GM12878 (cell line): Measurements from ENCODE around the gene RSAD2. TPM values are rescaled to one million over a fixed set of nuclear protein-coding genes. Genes with fewer than 3 reads are reported as not detected.

ENCODE experiments used
- ATAC-seq: fragments of 200-7000 bp; cut with Tn5 transposase; 3 replicates; pipeline ENCODE4 v1.9.1; 2020; ENCODE audit warnings: mild to moderate bottlenecking, moderate library complexity
- BruUV-seq: library from RNA; stranded (reverse); fragments of 400-500 nt; replicated peaks from 2 replicates; lab custom pipeline; 2021; lab: Mats Ljungman, UMichigan
- CTCF ChIA-PET: fragments of 300-600 bp; sonication (Branson Sonifier 250); formaldehyde crosslinking; extraction: SDS; loops from one replicate; lab custom pipeline; 2021; ENCODE audit warnings: inconsistent platforms; lab: Yijun Ruan, JAX
- POLR2A ChIA-PET: fragments of 350-600 bp; formaldehyde crosslinking; extraction: SDS; loops from one replicate; lab custom pipeline; 2021; ENCODE audit warnings: inconsistent platforms; lab: Charles Lee
- RAD21 ChIA-PET: fragments of 300-600 bp; sonication (Branson Sonifier 250); formaldehyde crosslinking; loops from one replicate; lab custom pipeline; 2023; ENCODE audit warnings: antibody characterized with exemption; ENCODE audit not compliant: unreplicated experiment; lab: Charles Lee
- SMC1A ChIA-PET: fragments of 300-600 bp; sonication (Branson Sonifier 250); formaldehyde crosslinking; loops from one replicate; lab custom pipeline; 2023; ENCODE audit not compliant: unreplicated experiment, uncharacterized antibody; lab: Charles Lee
- DNase-seq: peaks from one replicate; pipeline ENCODE4 v3.0.0-alpha.2; 2011; ENCODE audit warnings: low read depth, low spot score
- FAIRE-seq: peaks from 3 replicates; lab custom pipeline; 2011; peaks lifted over from hg19 to GRCh38; lab: Jason Lieb, UNC
- H2AFZ ChIP-seq: 2 replicates; pipeline ENCODE4 v1.6.0; 2011; ENCODE audit warnings: low read depth, low read length, control low read depth; ENCODE audit not compliant: control insufficient read depth
- H3K27ac ChIP-seq: 2 replicates; pipeline ENCODE4 v1.5.1; 2011; ENCODE audit warnings: control low read depth; ENCODE audit not compliant: control insufficient read depth, insufficient read depth
- H3K27me3 ChIP-seq, 2 experiments: replicated peaks in 1 of 2; 2 replicates each; pipeline versions ENCODE4 v1.6.0 to v1.6.1; 2011; ENCODE audit warnings: low read length in 1 of 2; ENCODE audit not compliant: control insufficient read depth in 2 of 2, insufficient read depth in 2 of 2
- H3K36me3 ChIP-seq, 2 experiments: 2 replicates each; pipeline ENCODE4 v1.5.1; 2011; ENCODE audit warnings: low read length in 1 of 2; ENCODE audit not compliant: control insufficient read depth in 2 of 2, insufficient read depth in 2 of 2
- H3K4me1 ChIP-seq: 2 replicates; pipeline ENCODE4 v1.6.1; 2011; ENCODE audit warnings: mild to moderate bottlenecking, low read length, moderate library complexity, mixed read lengths; ENCODE audit not compliant: control insufficient read depth, insufficient read depth
- H3K4me2 ChIP-seq: 2 replicates; pipeline ENCODE4 v1.6.0; 2011; ENCODE audit warnings: control low read depth; ENCODE audit not compliant: control insufficient read depth, insufficient read depth
- H3K4me3 ChIP-seq: fragments of 200-600 bp; sonication (generic); 2 replicates; pipeline ENCODE4 v1.5.1; 2016
- H3K79me2 ChIP-seq: 2 replicates; pipeline ENCODE4 v1.6.0; 2011; ENCODE audit warnings: low read length; ENCODE audit not compliant: control insufficient read depth, insufficient read depth
- H3K9ac ChIP-seq: 2 replicates; pipeline ENCODE4 v1.8.0; 2011; ENCODE audit warnings: low read length, control low read depth, mixed read lengths; ENCODE audit not compliant: control insufficient read depth, insufficient read depth
- H3K9me3 ChIP-seq: replicated peaks from 3 replicates; pipeline ENCODE4 v1.5.1; 2011; ENCODE audit warnings: mild to moderate bottlenecking, low read length; ENCODE audit not compliant: control insufficient read depth, insufficient read depth
- H4K20me1 ChIP-seq: 2 replicates; pipeline ENCODE4 v1.6.0; 2011; ENCODE audit not compliant: control insufficient read depth, insufficient read depth
- CHD2 ChIP-seq: IDR thresholded peaks from 2 replicates; pipeline ENCODE4 v1.6.1; 2011; ENCODE audit warnings: low read depth, low read length, improper control_type of control experiment, borderline replicate concordance
- DPF2 ChIP-seq: fragments of 450-650 bp; IDR thresholded peaks from 2 replicates; pipeline ENCODE4 v1.6.1; 2017; ENCODE audit warnings: mild to moderate bottlenecking
- EED ChIP-seq: sonication (generic); IDR thresholded peaks from 2 replicates; pipeline ENCODE4 v1.6.1; 2016; ENCODE audit warnings: antibody characterized with exemption, low read depth
- EGR1 ChIP-seq, 2 experiments: IDR thresholded peaks; 1 replicate in 1 of 2; 2 replicates in 1 of 2; pipeline ENCODE4 v1.6.1; 2011 to 2012; ENCODE audit warnings: low read depth in 2 of 2, low read length in 2 of 2, borderline replicate concordance in 1 of 2, mild to moderate bottlenecking in 1 of 2, moderate library complexity in 1 of 2
- ETV6 ChIP-seq, 2 experiments: fragments of 450-650 bp in 1 of 2; IDR thresholded peaks in 1 of 2; conservative IDR thresholded peaks in 1 of 2; 2 replicates each; pipeline ENCODE4 v1.6.1; 2014; ENCODE audit warnings: antibody characterized with exemption in 1 of 2, borderline replicate concordance in 1 of 2, low read depth in 1 of 2, mild to moderate bottlenecking in 1 of 2, moderate library complexity in 1 of 2
- EZH2 ChIP-seq: IDR thresholded peaks from 2 replicates; pipeline ENCODE4 v1.6.1; 2012; ENCODE audit warnings: low read depth, mild to moderate bottlenecking, control low read depth, inconsistent platforms, low read length, borderline replicate concordance; ENCODE audit not compliant: control insufficient read depth
- GABPA ChIP-seq: IDR thresholded peaks from 2 replicates; pipeline ENCODE4 v1.6.1; 2014; ENCODE audit warnings: antibody characterized with exemption, low read depth, mild to moderate bottlenecking, inconsistent platforms
- IKZF2 ChIP-seq, 2 experiments: fragments of 450-650 bp; IDR thresholded peaks; 2 replicates each; pipeline ENCODE4 v1.6.1; 2017; ENCODE audit warnings: mild to moderate bottlenecking in 2 of 2, moderate library complexity in 2 of 2
- NBN ChIP-seq: fragments of 450-650 bp; IDR thresholded peaks from 2 replicates; pipeline ENCODE4 v1.6.1; 2016
- NR2C1 ChIP-seq: fragments of 450-650 bp; IDR thresholded peaks from 2 replicates; pipeline ENCODE4 v1.6.1; 2017; ENCODE audit warnings: antibody characterized with exemption, mild to moderate bottlenecking, moderate library complexity
- PML ChIP-seq: IDR thresholded peaks from 2 replicates; pipeline ENCODE4 v1.6.1; 2012; ENCODE audit warnings: low read length, inconsistent platforms
- RAD21 ChIP-seq: IDR thresholded peaks from 2 replicates; pipeline ENCODE4 v1.6.1; 2011; ENCODE audit warnings: mild to moderate bottlenecking, low read depth, low read length, moderate library complexity; ENCODE audit not compliant: insufficient read depth
- SIX5 ChIP-seq: IDR thresholded peaks from 2 replicates; pipeline ENCODE4 v1.6.1; 2011; ENCODE audit warnings: mild to moderate bottlenecking, low read depth, low read length, moderate library complexity; ENCODE audit not compliant: severe bottlenecking
- SMC3 ChIP-seq: IDR thresholded peaks from 2 replicates; pipeline ENCODE4 v1.6.1; 2011; ENCODE audit warnings: low read length, improper control_type of control experiment, borderline replicate concordance
- SP1 ChIP-seq: IDR thresholded peaks from one replicate; pipeline ENCODE4 v1.6.1; 2011; ENCODE audit warnings: low read depth, low read length
- ZNF274 ChIP-seq: IDR thresholded peaks from one replicate; pipeline ENCODE4 v1.8.0; 2011; ENCODE audit not compliant: insufficient read length, insufficient read depth
- WGBS: methylation state at CpG from one replicate; pipeline ENCODE4 v1.1.6; 2016; ENCODE audit warnings: low lambda C conversion rate; ENCODE audit not compliant: insufficient replicate concordance, insufficient coverage; ENCODE audit errors: missing lambda C conversion rate; 5-methylcytosine and 5-hydroxymethylcytosine counted together
- in situ Hi-C: fragments of 300-500 bp; cut with MboI; formaldehyde crosslinking; loops from 9 replicates; pipeline ENCODE4 v1.14.3; 2018; ENCODE audit warnings: mixed read lengths
- intact Hi-C: fragments of 100-400 bp; cut with micrococcal nuclease; formaldehyde crosslinking; loops from one replicate; pipeline ENCODE4 v1.14.2; 2022; ENCODE audit not compliant: unreplicated experiment
- polyA plus RNA-seq, 11 experiments: library from polyadenylated mRNA; depleted of rRNA in 4 of 11; unstranded in 6 of 11; stranded (reverse) in 5 of 11; fragments of >200 nt; fragmentation: Nextera tagmentation in 4 of 11; fragmentation: Illumina TruSeq in 1 of 11; extraction: Ambion mirVana in 4 of 11; extraction: Trizol in 1 of 11; gene quantifications; 1 replicate in 1 of 11; 2 replicates in 10 of 11; pipeline versions ENCODE4 v1.2.1 to v1.2.3, GENCODE V29; 2011 to 2016; ENCODE audit warnings: inconsistent platforms in 2 of 11, missing spikeins in 2 of 11, low read depth in 1 of 11
- total RNA-seq, 4 experiments: library from RNA; depleted of rRNA in 3 of 4; stranded (reverse); fragments of >200 nt in 3 of 4; fragmentation: Illumina TruSeq in 1 of 4; extraction: Trizol in 1 of 4; gene quantifications; 2 replicates each; pipeline versions ENCODE4 v1.2.1 to v1.2.3, GENCODE V29; 2013 to 2021
- TF ChIP-seq, protein P1 (sequence below): IDR thresholded peaks from 2 replicates; pipeline ENCODE4 v1.6.1; 2012; ENCODE audit warnings: low read length, inconsistent platforms

Gene RSAD2
- total and polyA plus RNA-seq, 10 of the 15 experiments (the other 5 are each of a cell fraction or from before 2014, with no cell fraction given): 0.24 to 0.90 (median 0.69) TPM

DNA sequence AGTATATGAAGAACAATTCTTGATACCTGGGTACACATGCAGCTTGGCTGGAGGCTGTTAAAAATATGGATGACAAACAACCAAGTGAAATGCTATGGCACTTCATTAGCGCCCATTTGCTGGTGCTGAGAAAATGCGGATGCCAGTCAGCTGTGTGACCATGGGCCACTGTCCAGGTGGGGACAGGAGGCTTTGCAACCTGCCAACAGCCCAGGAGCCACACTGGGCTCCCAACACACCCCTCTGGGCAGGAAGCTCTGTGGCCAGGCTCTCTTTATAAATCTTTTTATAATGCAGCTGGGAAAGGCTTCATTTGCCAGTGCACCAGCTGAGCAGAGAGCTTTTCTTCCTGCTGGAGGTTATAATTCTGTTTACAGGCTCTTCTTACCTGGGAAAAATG is 59.6 kb downstream of the RSAD2 start (continued):
- TF ChIP-seq, protein P1, sequence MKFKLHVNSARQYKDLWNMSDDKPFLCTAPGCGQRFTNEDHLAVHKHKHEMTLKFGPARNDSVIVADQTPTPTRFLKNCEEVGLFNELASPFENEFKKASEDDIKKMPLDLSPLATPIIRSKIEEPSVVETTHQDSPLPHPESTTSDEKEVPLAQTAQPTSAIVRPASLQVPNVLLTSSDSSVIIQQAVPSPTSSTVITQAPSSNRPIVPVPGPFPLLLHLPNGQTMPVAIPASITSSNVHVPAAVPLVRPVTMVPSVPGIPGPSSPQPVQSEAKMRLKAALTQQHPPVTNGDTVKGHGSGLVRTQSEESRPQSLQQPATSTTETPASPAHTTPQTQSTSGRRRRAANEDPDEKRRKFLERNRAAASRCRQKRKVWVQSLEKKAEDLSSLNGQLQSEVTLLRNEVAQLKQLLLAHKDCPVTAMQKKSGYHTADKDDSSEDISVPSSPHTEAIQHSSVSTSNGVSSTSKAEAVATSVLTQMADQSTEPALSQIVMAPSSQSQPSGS: no peak
- no peak for TF ChIP-seq NBN
- TF ChIP-seq EZH2: no peak
- no peak for TF ChIP-seq PML
- no peak for TF ChIP-seq CHD2
- TF ChIP-seq, all 136 proteins: peak for 0

DNA sequence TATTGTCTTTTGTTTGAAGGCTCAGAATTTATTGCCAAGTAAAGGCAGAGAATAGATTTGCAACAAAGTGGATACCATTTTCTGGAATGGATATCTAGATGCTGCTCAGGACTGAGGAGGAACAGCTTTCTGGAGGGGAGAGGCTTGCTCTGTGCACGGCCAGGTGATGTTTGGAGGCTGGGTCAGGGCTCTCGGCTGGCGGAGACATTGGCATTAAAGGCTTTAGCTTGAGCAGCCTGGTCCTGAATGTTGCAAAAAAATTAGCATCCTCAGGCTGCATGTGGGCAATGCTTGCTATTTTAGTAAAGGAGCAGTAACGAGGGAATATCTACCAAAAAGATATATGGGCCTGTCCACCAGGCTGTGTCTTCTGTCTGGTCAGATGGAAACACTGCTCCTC is 60.0 kb downstream of the RSAD2 start:
- Histone ChIP-seq H3K4me3 (no peak overlapping the region), H3K9ac (no peak overlapping the region), H3K27ac (no peak overlapping the region), H3K4me1 (peaks cover 9% of the 10 kb centered on the region; the same call in 1 of the 2 replicates), H3K9me3 (no peaks in the 10 kb centered on the region; the same call in 2 of the 3 replicates), H3K4me2 (no peak overlapping the region), H2AFZ (no peak overlapping the region), H3K27me3 (no peaks in the 10 kb centered on the region), H3K36me3 (peaks cover 0 to 2% of the 10 kb centered on the region in 2 experiments; a peak in 2 of 4 replicates), H3K79me2 (no peaks in the 10 kb centered on the region), H4K20me1 (no peaks in the 10 kb centered on the region)
- no peak for FAIRE-seq
- no peak for ATAC-seq
- whole genome bisulfite sequencing: 47% methylated on average over 4 of the region's 4 CpGs
- ChIA-PET SMC1A (interaction anchor here (1.1 to 5.6 kb wide), 2 partner anchors 9 kb away, joined by 3 to 30 read pairs; no protein-coding TSS in a partner anchor), CTCF (no interaction called here), RAD21 (no interaction called here), POLR2A (no interaction called here)
- intact Hi-C loops (no loop called here), in situ Hi-C loops (no loop called here)
- TF ChIP-seq GABPA: no peak
- no peak for TF ChIP-seq IKZF2 (IDR thresholded peaks at IDR 0.05)
- no peak for TF ChIP-seq SIX5
- TF ChIP-seq SMC3: no peak
- TF ChIP-seq SP1: no peak
- TF ChIP-seq ZNF274: no peak
- TF ChIP-seq NR2C1: no peak
- no peak for TF ChIP-seq RAD21
- TF ChIP-seq DPF2: no peak
- TF ChIP-seq ETV6 (conservative IDR thresholded peaks at IDR 0.05 in 1 of 2, IDR thresholded peaks at IDR 0.05 in 1 of 2; ENCODE audit: borderline replicate concordance in 1 of 2, low read depth in 1 of 2): no peak
- no peak for TF ChIP-seq EGR1 (IDR thresholded peaks at IDR 0.05; ENCODE audit: borderline replicate concordance in 1 of 2, low read depth in 2 of 2, low read length in 2 of 2)
- TF ChIP-seq EED: no peak
- no TSS peak for BruUV-seq
- DNase-seq: no peak
